ENCODE measurements around the gene TRPM7. TPM values are rescaled to one million over a fixed set of nuclear protein-coding genes. Genes with fewer than 3 reads are reported as not detected.

Gene TRPM7
- total and polyA plus RNA-seq, 2 of the 13 experiments (the other 11 are each of a cell fraction or from before 2014, with no cell fraction given) = 11.0 to 36.0 TPM

DNA sequence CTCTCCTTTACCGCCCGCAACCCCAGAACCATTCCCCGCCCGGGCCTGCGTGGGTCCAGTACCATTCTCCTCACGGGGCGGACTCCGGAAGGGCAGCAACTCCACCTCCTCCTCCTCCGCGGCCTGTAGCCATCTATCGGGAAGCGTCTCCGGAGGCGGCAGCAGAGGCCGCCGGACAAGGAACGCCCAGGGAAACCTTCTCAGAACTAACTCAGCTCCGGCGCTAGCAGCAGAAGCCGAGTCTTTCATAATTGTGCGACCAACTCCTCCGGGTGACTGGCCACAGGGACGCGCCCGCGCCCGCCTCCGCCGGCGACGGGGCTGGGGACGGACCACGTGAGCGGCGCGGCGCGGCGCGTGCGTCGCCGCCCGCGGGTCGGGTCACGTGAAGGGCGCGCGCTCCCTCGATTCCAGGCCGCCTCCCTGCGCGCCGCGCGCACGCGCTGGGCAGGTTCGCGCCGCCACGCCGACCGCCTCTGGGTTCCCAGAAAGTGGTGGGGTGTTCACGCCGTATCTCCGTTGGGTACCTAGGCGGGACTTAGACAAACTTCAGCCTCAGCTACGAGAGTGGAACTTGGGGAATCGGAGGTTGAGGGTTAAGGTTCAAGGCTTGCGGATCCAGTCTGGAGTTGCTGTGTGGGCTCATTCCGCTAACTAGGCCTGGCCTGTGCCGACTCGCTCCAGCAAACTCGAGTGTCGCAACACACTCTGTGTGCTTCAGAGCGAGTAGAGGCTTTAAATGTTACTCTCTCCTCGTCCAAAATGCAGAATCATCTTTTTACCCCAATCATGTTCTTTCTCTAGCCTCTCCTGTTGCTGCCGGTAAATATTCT lies at the start of gene TRPM7 (continued):
- TF ChIP-seq, protein P1, sequence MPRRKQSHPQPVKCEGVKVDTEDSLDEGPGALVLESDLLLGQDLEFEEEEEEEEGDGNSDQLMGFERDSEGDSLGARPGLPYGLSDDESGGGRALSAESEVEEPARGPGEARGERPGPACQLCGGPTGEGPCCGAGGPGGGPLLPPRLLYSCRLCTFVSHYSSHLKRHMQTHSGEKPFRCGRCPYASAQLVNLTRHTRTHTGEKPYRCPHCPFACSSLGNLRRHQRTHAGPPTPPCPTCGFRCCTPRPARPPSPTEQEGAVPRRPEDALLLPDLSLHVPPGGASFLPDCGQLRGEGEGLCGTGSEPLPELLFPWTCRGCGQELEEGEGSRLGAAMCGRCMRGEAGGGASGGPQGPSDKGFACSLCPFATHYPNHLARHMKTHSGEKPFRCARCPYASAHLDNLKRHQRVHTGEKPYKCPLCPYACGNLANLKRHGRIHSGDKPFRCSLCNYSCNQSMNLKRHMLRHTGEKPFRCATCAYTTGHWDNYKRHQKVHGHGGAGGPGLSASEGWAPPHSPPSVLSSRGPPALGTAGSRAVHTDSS (CRISPR knock-in tag; conservative IDR thresholded peaks at IDR 0.05) = no peak
- peak; percentile 20; the same call in 1 of the 2 replicates for TF ChIP-seq ZNF564 (CRISPR knock-in tag; IDR thresholded peaks at IDR 0.05)
- TF ChIP-seq ZNF431 (CRISPR knock-in tag; IDR thresholded peaks at IDR 0.05; ENCODE audit: borderline replicate concordance, low read depth) = no peak; the same call in 1 of the 2 replicates
- peak; percentile 74; the same call in 1 of the 2 replicates for TF ChIP-seq ZNF101 (CRISPR knock-in tag; IDR thresholded peaks at IDR 0.05; ENCODE audit: borderline replicate concordance, low read depth)
- TF ChIP-seq KDM5A (IDR thresholded peaks at IDR 0.05; ENCODE audit: borderline replicate concordance, low read length) = peak; percentile 71
- TF ChIP-seq, protein P2, sequence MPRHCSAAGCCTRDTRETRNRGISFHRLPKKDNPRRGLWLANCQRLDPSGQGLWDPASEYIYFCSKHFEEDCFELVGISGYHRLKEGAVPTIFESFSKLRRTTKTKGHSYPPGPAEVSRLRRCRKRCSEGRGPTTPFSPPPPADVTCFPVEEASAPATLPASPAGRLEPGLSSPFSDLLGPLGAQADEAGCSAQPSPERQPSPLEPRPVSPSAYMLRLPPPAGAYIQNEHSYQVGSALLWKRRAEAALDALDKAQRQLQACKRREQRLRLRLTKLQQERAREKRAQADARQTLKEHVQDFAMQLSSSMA (CRISPR knock-in tag; IDR thresholded peaks at IDR 0.05) = peak; percentile 70; the same call in 1 of the 2 replicates
- peak in 1 of 2 experiments; percentile 0; a peak in 1 of 4 replicates for TF ChIP-seq EP300 (IDR thresholded peaks at IDR 0.05; ENCODE audit: low read depth in 2 of 2, low read length in 2 of 2)
- peak; percentile 51; the same call in 1 of the 2 replicates for TF ChIP-seq EP300 (CRISPR knock-in tag; IDR thresholded peaks at IDR 0.05; ENCODE audit: borderline replicate concordance)
- TF ChIP-seq NFE2 (CRISPR knock-in tag; IDR thresholded peaks at IDR 0.05) = no peak
- TF ChIP-seq ZNF569 (CRISPR knock-in tag; IDR thresholded peaks at IDR 0.05; ENCODE audit: borderline replicate concordance) = no peak
- no peak for TF ChIP-seq SETDB1 (CRISPR knock-in tag; IDR thresholded peaks at IDR 0.05; ENCODE audit: borderline replicate concordance)
- TF ChIP-seq, protein P3, sequence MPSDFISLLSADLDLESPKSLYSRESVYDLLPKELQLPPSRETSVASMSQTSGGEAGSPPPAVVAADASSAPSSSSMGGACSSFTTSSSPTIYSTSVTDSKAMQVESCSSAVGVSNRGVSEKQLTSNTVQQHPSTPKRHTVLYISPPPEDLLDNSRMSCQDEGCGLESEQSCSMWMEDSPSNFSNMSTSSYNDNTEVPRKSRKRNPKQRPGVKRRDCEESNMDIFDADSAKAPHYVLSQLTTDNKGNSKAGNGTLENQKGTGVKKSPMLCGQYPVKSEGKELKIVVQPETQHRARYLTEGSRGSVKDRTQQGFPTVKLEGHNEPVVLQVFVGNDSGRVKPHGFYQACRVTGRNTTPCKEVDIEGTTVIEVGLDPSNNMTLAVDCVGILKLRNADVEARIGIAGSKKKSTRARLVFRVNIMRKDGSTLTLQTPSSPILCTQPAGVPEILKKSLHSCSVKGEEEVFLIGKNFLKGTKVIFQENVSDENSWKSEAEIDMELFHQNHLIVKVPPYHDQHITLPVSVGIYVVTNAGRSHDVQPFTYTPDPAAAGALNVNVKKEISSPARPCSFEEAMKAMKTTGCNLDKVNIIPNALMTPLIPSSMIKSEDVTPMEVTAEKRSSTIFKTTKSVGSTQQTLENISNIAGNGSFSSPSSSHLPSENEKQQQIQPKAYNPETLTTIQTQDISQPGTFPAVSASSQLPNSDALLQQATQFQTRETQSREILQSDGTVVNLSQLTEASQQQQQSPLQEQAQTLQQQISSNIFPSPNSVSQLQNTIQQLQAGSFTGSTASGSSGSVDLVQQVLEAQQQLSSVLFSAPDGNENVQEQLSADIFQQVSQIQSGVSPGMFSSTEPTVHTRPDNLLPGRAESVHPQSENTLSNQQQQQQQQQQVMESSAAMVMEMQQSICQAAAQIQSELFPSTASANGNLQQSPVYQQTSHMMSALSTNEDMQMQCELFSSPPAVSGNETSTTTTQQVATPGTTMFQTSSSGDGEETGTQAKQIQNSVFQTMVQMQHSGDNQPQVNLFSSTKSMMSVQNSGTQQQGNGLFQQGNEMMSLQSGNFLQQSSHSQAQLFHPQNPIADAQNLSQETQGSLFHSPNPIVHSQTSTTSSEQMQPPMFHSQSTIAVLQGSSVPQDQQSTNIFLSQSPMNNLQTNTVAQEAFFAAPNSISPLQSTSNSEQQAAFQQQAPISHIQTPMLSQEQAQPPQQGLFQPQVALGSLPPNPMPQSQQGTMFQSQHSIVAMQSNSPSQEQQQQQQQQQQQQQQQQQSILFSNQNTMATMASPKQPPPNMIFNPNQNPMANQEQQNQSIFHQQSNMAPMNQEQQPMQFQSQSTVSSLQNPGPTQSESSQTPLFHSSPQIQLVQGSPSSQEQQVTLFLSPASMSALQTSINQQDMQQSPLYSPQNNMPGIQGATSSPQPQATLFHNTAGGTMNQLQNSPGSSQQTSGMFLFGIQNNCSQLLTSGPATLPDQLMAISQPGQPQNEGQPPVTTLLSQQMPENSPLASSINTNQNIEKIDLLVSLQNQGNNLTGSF (CRISPR knock-in tag; IDR thresholded peaks at IDR 0.05) = peak; percentile 90
- TF ChIP-seq, protein P4, sequence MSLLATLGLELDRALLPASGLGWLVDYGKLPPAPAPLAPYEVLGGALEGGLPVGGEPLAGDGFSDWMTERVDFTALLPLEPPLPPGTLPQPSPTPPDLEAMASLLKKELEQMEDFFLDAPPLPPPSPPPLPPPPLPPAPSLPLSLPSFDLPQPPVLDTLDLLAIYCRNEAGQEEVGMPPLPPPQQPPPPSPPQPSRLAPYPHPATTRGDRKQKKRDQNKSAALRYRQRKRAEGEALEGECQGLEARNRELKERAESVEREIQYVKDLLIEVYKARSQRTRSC (CRISPR knock-in tag; IDR thresholded peaks at IDR 0.05; ENCODE audit: low read depth) = peak; percentile 25; the same call in 1 of the 2 replicates
- peak; percentile 36; the same call in 1 of the 2 replicates for TF ChIP-seq DR1 (CRISPR knock-in tag; IDR thresholded peaks at IDR 0.05)
- TF ChIP-seq ZNF24 (IDR thresholded peaks at IDR 0.05) = no peak
- no peak for TF ChIP-seq MTA3 (CRISPR knock-in tag; IDR thresholded peaks at IDR 0.05)
- TF ChIP-seq AGO1 (IDR thresholded peaks at IDR 0.05; ENCODE audit: low read depth, low read length, poor library complexity, severe bottlenecking) = peak; percentile 21
- TF ChIP-seq FOXC1 (CRISPR knock-in tag; IDR thresholded peaks at IDR 0.05; ENCODE audit: borderline replicate concordance) = peak; percentile 64; the same call in 1 of the 2 replicates
